ENCODE measurements around the gene KRT34.

GRCh38 chr17:41413982-41414381 lies 31.9 kb upstream of the KRT34 start:
- TF ChIP-seq CTCF (IDR thresholded peaks at IDR 0.05) = no peak
- TF ChIP-seq POLR2A (IDR thresholded peaks at IDR 0.05) = no peak
